Spinal cord (tissue), 10 donors: ENCODE data around the gene SEMA3E. TPM values are rescaled to one million over a fixed set of nuclear protein-coding genes. Genes with fewer than 3 reads are reported as not detected.
A peak's percentile ranks its signal among the peaks of the same experiment; 100 is the strongest.
"Not testable (repeated sequence)": the region's sequence is repeated elsewhere in the genome, so short reads cannot be mapped to it uniquely, and the experiment has no call there.

Experiments
- DNase-seq, 6 donors: peaks; one replicate each; pipeline versions ENCODE4 v3.0.0 to v3.0.0-alpha.2; 2013 to 2015; ENCODE audit warnings: low spot score in 6 of 6, low read depth in 4 of 6
- H3K27ac ChIP-seq: one replicate; pipeline ENCODE4 v1.5.1; 2013; ENCODE audit warnings: low read depth, low read length, control low read depth
- H3K27me3 ChIP-seq: one replicate; pipeline ENCODE4 v1.6.1; 2013; ENCODE audit warnings: low read length; ENCODE audit not compliant: control insufficient read depth, insufficient read depth
- H3K36me3 ChIP-seq: one replicate; pipeline ENCODE4 v1.6.1; 2013; ENCODE audit warnings: low read length; ENCODE audit not compliant: control insufficient read depth, insufficient read depth
- H3K4me1 ChIP-seq: one replicate; pipeline ENCODE4 v1.6.1; 2013; ENCODE audit warnings: low read length; ENCODE audit not compliant: control insufficient read depth, insufficient read depth
- H3K4me3 ChIP-seq: one replicate; pipeline ENCODE4 v1.5.1; 2013; ENCODE audit warnings: low read depth, low read length, control low read depth
- H3K9me3 ChIP-seq: one replicate; pipeline ENCODE4 v1.6.1; 2013; ENCODE audit warnings: low read length; ENCODE audit not compliant: control insufficient read depth, insufficient read depth
- WGBS: methylation state at CpG from one replicate; pipeline ENCODE4 v1.1.5; 2013; ENCODE audit warnings: missing lambda C conversion rate; ENCODE audit not compliant: insufficient coverage; 5-methylcytosine and 5-hydroxymethylcytosine counted together
- polyA plus RNA-seq, 2 donors: library from polyadenylated mRNA; unstranded; fragments of 120-200 nt; gene quantifications; one replicate each; pipeline ENCODE4 v1.2.1, GENCODE V29; 2013; ENCODE audit not compliant: insufficient read length in 2 of 2
- total RNA-seq, 2 donors: library from RNA; depleted of rRNA in 1 of 2; stranded (reverse); fragments of 120-200 nt in 1 of 2; fragments of >200 nt in 1 of 2; gene quantifications; one replicate each; pipeline versions ENCODE4 v1.2.3 to v1.2.4, GENCODE V29; 2013 to 2014
- donor health status: healthy.

The SEMA3E gene
- total and polyA plus RNA-seq, 4 donors = 2.8 to 11.8 (median 7.1) TPM

GRCh38 chr7:83681200-83681778 lies 32.4 kb upstream of the SEMA3E start:
- Histone ChIP-seq H3K27me3 (no peaks in the 10 kb centered on the region), H3K9me3 (no peaks in the 10 kb centered on the region), H3K27ac (no peak overlapping the region), H3K4me3 (no peak overlapping the region), H3K4me1 (no peaks in the 10 kb centered on the region), H3K36me3 (no peaks in the 10 kb centered on the region)
- no peak for DNase-seq
- 90% methylated on average over 3 of the region's 4 CpGs for WGBS

GRCh38 chr7:83677180-83677866 lies 28.4 kb upstream of the SEMA3E start:
- DNase-seq = peak in 1 of 6 donors; percentile 4
- WGBS = 93% methylated on average over 3 of the region's 4 CpGs

GRCh38 chr7:83673291-83673690 lies 24.4 kb upstream of the SEMA3E start:
- H3K4me1 ChIP-seq, H3K27me3 ChIP-seq, H3K4me3 ChIP-seq, H3K27ac ChIP-seq, H3K9me3 ChIP-seq, DNase-seq, H3K36me3 ChIP-seq: not testable (repeated sequence)
- WGBS = 98% methylated on average over 28 of the region's 28 CpGs

More at GRCh38 chr7:83677180-83677866, 28.4 kb upstream of the SEMA3E start:
- no peaks in the 10 kb centered on the region for H3K27me3 ChIP-seq
- H3K4me1 ChIP-seq = no peaks in the 10 kb centered on the region
- H3K9me3 ChIP-seq = no peaks in the 10 kb centered on the region
- no peak overlapping the region for H3K27ac ChIP-seq
- no peaks in the 10 kb centered on the region for H3K36me3 ChIP-seq
- H3K4me3 ChIP-seq = no peak overlapping the region

DNA sequence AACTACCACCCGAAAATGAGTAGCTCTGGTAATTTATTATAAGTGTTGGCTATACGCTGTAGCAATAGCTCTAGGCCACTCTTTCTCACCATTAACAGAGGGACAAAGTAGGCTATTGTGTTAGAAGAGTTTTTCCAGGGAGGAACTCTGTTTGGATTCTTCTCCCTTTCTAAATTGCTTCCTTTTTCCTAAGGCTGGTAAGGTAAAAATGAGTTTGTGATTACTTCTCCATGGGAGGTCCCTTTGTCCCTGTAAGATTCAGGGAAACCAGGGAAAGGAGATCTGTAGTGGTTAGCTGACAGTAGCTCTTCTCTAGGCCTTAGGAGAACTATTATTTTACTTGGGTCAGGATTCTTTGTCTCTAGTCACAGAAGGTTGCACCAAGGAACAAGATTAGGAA lies 23.2 kb upstream of the SEMA3E start:
- H3K4me1 ChIP-seq = no peaks in the 10 kb centered on the region
- H3K4me3 ChIP-seq = no peak overlapping the region
- no peaks in the 10 kb centered on the region for H3K27me3 ChIP-seq
- H3K27ac ChIP-seq = no peak overlapping the region
- H3K9me3 ChIP-seq = no peaks in the 10 kb centered on the region
- no CpG with 5 or more reads among the region's 2 CpGs for WGBS
- no peak for DNase-seq
- H3K36me3 ChIP-seq = no peaks in the 10 kb centered on the region

- H3K4me3 ChIP-seq = no peak overlapping the region
- H3K4me1 ChIP-seq = no peaks in the 10 kb centered on the region
- H3K9me3 ChIP-seq = no peaks in the 10 kb centered on the region
- H3K36me3 ChIP-seq = no peaks in the 10 kb centered on the region
- no peaks in the 10 kb centered on the region for H3K27me3 ChIP-seq
- WGBS = 93% methylated on average over 4 of the region's 4 CpGs
- no peak for DNase-seq
- no peak overlapping the region for H3K27ac ChIP-seq
Observed at GRCh38 chr7:83663131-83663530, 14.2 kb upstream of the SEMA3E start.

GRCh38 chr7:83658126-83658525 lies 9.2 kb upstream of the SEMA3E start:
- H3K9me3 ChIP-seq = no peaks in the 10 kb centered on the region
- H3K36me3 ChIP-seq = no peaks in the 10 kb centered on the region
- H3K27ac ChIP-seq = no peak overlapping the region
- no CpG with 5 or more reads among the region's 2 CpGs for WGBS
- no peak overlapping the region for H3K4me3 ChIP-seq
- DNase-seq = no peak
- H3K27me3 ChIP-seq = no peaks in the 10 kb centered on the region
- no peaks in the 10 kb centered on the region for H3K4me1 ChIP-seq

DNA sequence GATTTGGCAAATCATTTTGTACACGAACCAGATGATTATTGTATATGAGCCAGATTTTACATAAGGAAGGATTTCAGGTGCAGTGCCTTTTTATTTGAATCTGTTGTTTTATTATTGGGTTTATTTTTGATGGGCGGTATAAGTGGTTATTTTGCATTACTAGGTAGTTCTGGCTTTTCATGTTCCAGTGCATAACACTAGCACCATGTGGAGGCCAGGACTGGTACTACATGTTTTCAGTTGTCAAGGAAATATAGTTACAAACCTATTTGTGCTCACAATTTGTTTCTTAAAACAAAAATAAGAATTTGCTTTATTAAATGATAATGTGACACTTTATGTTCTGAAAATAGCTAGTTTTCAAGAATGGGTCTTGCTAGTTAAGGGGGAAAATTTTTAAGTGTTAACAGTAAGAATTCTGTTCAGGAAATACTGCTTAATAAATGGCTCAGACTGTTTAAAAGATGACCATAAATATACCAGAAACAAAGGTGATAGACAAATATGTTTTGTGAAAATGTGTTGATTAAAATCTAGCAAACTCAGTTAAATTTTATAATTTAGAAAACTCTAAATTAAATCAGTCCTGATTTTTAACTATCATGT lies 7.1 kb upstream of the SEMA3E start:
- 20% methylated on average over 1 of the region's 2 CpGs for WGBS
- Histone ChIP-seq H3K27ac (no peak overlapping the region), H3K27me3 (no peaks in the 10 kb centered on the region), H3K4me1 (no peaks in the 10 kb centered on the region), H3K9me3 (no peaks in the 10 kb centered on the region), H3K4me3 (no peak overlapping the region), H3K36me3 (no peaks in the 10 kb centered on the region)
- DNase-seq = peak in 3 of 6 donors; percentile 13 to 81 (median 63)

DNA sequence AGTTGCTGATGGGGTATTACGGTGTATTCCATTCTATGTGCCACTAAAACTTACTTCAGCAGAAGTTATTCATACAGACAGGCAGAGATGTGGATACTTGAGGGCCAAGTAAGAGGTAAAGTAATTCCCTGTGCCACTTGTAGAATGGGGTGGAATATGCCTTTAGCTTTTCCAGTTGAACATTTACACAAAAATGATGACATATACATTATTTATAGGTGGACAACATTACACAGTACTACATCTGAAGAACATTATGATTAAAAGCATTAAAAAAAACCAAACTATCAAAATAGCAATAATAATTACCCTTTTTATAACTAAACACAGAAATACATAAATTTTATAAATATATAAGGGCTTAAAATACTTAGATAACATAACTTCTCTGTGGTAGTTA lies 3.5 kb upstream of the SEMA3E start:
- Histone ChIP-seq H3K4me3 (no peak overlapping the region), H3K27ac (no peak overlapping the region), H3K27me3 (no peaks in the 10 kb centered on the region), H3K9me3 (no peaks in the 10 kb centered on the region), H3K36me3 (no peaks in the 10 kb centered on the region), H3K4me1 (peaks cover 7% of the 10 kb centered on the region)
- no CpG with 5 or more reads among the region's 1 CpG for WGBS
- no peak for DNase-seq

DNA sequence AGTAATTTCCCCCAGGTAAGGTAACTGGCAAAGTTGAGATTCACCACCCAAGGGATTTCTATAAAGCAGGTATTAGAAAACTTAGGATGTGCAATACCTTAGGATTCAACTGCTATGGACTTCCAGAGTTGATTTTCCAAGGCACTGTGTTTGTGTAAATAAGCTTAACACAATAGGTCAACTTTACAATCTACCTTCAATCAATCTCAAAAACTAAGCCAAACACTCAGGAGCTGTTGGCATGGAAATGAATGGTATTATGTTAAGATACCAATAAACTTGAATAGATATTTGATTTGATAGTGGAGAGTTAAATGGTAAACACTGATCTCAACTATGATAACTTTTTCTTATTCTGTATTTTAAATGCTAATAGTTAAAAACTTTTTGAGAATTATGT lies 762 bp upstream of the SEMA3E start:
- Histone ChIP-seq H3K4me1 (peaks cover 7% of the 10 kb centered on the region), H3K9me3 (no peaks in the 10 kb centered on the region), H3K36me3 (no peaks in the 10 kb centered on the region), H3K27ac (no peak overlapping the region), H3K4me3 (no peak overlapping the region), H3K27me3 (no peaks in the 10 kb centered on the region)
- DNase-seq = no peak

GRCh38 chr7:83646027-83646426 lies 2.9 kb downstream of the SEMA3E start:
- no CpG with 5 or more reads among the region's 3 CpGs for WGBS
- H3K27ac ChIP-seq = no peak overlapping the region
- H3K4me3 ChIP-seq = no peak overlapping the region
- H3K9me3 ChIP-seq = no peaks in the 10 kb centered on the region
- no peaks in the 10 kb centered on the region for H3K27me3 ChIP-seq
- DNase-seq = no peak
- H3K4me1 ChIP-seq = peaks cover 7% of the 10 kb centered on the region
- no peaks in the 10 kb centered on the region for H3K36me3 ChIP-seq
